LNCAP (cell line): Measurements from ENCODE around the gene FLOT1.

Experiments used
- CTCF ChIP-seq: fragments of 450-650 bp; IDR thresholded peaks from 2 replicates; pipeline ENCODE4 v1.5.1; 2017; ENCODE audit warnings: mild to moderate bottlenecking

FLOT1 gene

GRCh38 chr6:30780642-30780920 lies 38.1 kb upstream of the FLOT1 start:
- no peak for TF ChIP-seq CTCF

- no peak for TF ChIP-seq CTCF
Observed at GRCh38 chr6:30779850-30780641, 37.6 kb upstream of the FLOT1 start.

GRCh38 chr6:30778001-30778635 lies 35.6 kb upstream of the FLOT1 start:
- no peak for TF ChIP-seq CTCF

- TF ChIP-seq CTCF = no peak
Observed at GRCh38 chr6:30777155-30777485, 34.6 kb upstream of the FLOT1 start.

- no peak for TF ChIP-seq CTCF
Observed at GRCh38 chr6:30776390-30777154, 34.1 kb upstream of the FLOT1 start.

GRCh38 chr6:30775104-30775503 lies 32.6 kb upstream of the FLOT1 start:
- TF ChIP-seq CTCF = no peak

GRCh38 chr6:30774701-30775100 lies 32.2 kb upstream of the FLOT1 start:
- no peak for TF ChIP-seq CTCF
